COLO829 (cell line): ENCODE results near the gene RPL19.

ENCODE experiments used
- DNase-seq: peaks from one replicate; pipeline ENCODE4 v3.0.0; 2012; ENCODE audit warnings: low spot score

RPL19 gene

DNA sequence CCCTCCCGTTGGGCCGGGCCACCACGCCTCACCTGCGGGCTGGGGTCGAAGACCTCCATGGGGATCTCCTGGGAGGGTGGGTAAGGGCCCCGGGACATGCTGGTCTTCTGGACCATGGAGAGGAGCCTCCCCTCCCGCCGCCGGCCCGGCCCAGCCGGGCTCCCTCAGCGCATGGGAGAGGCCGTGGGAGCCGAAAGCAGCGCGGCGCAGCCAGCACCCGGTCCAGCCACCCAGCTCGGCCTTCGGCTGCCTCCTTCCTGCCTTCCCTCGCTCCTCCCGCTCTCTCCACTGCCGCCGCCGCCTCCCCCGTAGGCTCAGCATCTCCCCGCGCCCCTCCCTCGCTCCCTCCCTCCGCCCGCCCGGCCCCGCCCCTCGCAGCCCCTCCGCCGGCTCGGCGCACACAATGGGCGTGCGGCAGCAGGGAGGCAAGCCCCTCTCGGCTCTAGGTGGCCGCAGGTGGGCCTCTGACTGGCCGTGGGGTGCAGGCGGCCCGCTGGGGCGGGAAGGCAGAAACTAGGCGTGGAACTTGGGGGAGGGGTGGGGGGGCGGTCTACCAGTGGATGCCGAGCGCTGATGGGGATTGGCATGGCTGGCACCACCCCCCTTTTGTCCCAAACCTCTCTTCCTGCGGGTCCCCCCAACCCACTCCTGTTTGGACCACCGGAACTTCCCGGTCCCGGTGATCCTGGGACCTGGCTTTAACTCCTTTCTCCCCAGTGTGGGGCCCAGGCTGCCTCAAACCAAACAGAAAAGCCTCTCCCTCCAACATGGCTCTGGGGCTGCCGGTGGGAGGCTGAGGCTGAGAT is 2.5 kb upstream of the RPL19 start, which contains the start of gene CACNB1:
Gene CACNB1 (minus strand): TSS at position 290 of the 806 bp plus-strand sequence. CDS start 174 bp downstream, at position 116.
- DNase-seq, result peak; percentile 87

DNA sequence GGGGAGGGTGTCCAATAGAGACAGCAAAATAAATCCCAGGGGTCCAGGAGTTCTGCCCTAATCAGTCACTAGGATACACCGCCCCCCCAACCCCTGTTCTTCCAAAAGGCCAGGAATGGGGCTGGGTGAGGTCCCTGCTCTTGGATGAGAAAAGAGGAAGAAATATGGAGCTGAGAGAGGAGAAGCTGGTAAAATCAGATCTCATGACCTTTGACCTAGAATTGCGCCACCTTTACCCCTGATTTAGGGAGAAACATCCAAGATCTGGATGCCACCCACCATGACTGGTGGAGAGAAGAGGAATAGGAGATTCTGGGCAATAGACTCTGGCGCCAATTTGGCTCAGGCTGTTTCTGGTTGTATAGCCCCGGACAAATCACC is 1.9 kb upstream of the RPL19 start:
- no peak for DNase-seq

- peak; percentile 99 for DNase-seq
These were observed 338 bp upstream of the RPL19 start for GRCh38 chr17:39199820-39200069.

GRCh38 chr17:39200957-39201510 is 951 bp downstream of the RPL19 start:
- DNase-seq, result no peak

GRCh38 chr17:39204245-39204644 is 4.2 kb downstream of the RPL19 start:
- no peak for DNase-seq

DNA sequence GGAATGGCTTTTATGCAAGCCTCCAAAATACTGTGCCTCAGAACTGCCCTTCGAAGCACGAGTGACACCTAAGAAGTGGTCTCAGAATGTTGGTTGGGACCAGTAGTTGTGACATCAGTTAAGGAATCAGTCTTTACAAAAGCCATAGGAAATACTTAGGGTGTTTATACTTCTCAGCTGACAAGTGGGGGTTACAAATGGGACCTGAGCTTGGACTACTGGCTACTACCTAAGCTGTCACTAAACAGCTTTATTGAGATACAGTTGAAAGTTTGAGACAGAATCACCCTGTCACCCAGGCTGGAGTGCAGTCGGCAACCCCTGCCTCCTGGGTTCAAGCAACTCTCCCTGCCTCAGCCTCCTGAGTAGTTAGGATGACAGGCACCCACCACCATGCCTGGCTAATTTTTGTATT is 5.0 kb downstream of the RPL19 start:
- no peak for DNase-seq

- no peak for DNase-seq
These were observed 8.1 kb downstream of the RPL19 start for GRCh38 chr17:39208136-39208535.

DNA sequence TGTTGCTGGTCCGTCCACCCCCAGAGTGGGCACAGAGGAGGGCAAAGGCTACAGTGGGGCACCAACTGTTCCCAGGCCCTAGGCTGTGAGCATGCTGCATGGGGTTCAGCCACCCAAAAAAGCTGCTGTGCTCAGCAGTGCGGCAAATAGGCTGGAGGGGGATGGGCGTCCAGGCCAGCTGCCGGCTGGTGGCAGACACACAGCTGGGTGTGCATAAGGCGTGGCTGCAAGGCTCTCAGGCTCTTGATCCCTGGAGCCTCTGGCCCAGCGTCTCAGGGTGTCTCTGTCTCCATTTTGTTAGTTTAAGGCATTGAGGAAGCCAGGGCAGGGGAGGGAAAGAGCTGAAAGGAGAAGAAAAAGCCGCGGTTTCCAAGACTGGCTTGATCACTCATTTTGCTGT is 8.8 kb downstream of the RPL19 start:
- no peak for DNase-seq

GRCh38 chr17:39209317-39210092 is 9.4 kb downstream of the RPL19 start:
- no peak for DNase-seq

GRCh38 chr17:39210093-39210434 is 10.0 kb downstream of the RPL19 start:
- no peak for DNase-seq

DNA sequence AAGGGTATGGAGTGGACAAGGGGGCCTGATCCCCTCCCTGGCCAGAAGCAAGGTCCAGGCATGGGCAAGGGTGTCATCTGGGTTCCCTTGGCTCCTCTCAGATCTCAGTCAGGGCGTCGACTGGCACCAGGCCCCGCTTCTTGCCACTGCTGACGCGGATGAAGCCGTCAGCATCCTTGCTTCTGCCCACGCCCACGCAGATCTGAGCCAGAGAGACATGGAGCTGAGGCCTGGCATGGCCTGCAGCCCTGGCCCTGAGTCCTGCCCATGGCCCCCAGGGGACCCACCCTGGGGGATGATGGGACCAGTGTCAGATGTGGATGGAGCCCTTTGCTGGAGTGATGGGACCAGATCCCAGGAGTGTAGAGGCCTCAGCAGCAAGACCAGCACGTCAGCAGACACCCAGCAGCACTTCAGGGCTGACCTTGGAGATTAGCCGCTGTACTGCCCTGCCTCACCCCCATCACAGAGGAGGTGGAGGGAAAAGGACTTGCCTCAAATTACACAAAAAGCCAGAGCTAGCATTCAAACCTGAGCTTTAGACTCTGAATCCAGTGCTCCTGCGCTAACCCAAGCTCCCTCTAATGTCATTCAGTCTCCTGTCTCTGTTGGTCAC is 12.2 kb downstream of the RPL19 start:
- DNase-seq, result no peak

GRCh38 chr17:39212841-39213480 is 12.9 kb downstream of the RPL19 start:
- no peak for DNase-seq

GRCh38 chr17:39213852-39214251 is 13.8 kb downstream of the RPL19 start:
- DNase-seq, result no peak

DNA sequence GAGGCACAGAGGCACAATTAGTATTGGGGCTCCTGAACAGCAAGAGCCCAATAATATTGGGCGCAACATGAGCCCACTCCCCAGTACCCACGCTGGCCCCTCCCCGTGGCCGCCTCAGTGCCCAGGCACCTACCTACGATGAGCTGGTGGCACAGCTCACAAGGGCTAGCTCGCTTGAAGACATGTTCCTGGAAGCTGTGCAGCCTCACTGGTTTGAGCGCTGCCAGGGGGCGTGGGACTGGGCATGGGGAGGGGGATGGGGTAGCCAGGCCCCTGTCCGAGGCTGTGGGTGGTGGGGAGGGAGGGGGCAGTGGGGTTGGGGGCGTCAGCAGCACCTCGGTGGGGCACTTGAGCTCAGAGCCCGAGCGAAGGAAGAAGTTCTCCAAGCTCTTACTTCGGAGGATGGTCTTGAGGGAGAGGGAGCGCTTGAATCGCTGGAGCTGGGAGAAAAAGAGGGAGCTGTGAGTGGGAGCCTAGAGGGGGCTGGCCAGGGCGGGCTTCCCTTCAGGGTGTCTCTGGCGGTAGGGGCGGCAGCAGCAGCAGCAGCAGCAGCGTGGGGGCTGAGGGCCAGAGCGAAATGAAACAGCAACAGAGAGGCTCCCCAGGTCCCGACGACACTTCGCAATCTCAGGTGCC is 17.8 kb downstream of the RPL19 start:
- no peak for DNase-seq

- DNase-seq, result no peak
These were observed 18.8 kb downstream of the RPL19 start for GRCh38 chr17:39218906-39219305.

DNA sequence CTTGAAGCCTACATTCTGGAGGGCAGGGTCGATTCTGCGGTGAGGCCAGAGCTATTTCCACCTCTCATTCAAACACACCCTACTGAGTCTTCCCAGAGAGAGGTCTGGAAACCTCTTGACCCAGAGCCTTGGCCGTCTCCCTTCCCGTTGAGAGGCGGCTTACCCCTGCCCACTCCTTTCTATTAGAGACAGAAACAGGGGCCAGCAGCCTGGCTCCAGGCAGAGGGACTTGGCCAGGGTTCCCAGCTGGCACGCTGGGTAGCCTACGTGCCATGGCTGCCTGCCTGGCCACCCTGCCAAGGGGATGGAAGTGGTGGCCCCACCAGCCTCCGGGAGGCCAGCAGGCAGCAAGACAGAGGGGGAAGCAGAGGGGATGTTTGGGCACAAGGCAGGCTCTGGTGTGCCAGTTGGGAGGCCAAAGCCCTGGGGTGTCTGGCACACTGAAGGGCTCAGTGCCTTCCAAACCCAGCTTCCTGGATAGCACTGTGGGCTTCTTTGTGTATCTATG is 19.6 kb downstream of the RPL19 start:
- DNase-seq, result no peak

GRCh38 chr17:39221572-39221971 is 21.5 kb downstream of the RPL19 start:
- DNase-seq, result no peak

GRCh38 chr17:39222151-39222550 is 22.1 kb downstream of the RPL19 start:
- DNase-seq, result no peak

DNA sequence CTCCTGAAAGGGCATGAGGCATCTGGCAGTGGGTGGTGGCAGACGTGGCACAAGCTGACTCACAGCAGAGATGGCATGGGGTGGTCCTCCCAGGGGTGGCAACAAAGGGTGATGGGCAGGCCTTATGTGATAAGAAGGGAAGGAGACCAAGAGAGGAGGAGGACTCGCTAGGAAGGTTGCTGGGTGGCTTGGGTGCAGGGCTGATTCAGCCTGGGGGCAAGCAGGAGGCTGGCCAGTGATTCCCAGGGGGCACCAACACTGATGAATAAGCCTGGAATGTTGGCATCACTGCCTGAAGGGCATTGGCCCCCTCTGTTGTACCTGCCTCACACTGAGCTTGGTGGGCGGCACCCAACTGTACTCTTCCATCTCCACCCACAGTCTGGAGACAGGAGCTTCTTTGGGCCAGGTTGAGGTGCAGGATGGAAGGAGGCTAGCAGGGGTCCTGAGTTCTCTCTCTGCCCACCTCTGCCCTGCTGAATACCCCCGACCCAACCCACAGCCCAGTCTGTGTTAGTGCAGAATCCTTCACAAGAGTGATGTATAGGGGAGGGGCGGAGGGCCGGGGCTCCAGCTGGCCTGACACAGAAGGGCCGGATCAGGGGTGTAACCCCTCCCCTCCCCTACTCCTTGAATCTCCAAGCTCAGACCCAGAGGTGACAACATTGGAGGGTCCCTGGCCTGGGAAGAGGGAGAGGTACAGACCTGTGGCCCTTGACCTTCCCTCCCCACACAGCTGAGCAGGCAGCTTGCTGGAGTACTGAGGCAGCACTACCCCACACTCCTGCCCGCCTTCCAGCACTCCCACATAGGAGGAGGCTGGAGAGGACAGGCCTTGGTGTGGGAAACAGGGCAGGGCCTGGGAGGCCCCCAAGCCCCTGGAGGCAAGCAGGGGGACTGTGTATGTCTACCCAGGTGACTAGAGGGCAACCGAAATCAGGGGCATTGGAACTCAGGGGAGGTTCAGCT is 23.1 kb downstream of the RPL19 start:
- no peak for DNase-seq

DNA sequence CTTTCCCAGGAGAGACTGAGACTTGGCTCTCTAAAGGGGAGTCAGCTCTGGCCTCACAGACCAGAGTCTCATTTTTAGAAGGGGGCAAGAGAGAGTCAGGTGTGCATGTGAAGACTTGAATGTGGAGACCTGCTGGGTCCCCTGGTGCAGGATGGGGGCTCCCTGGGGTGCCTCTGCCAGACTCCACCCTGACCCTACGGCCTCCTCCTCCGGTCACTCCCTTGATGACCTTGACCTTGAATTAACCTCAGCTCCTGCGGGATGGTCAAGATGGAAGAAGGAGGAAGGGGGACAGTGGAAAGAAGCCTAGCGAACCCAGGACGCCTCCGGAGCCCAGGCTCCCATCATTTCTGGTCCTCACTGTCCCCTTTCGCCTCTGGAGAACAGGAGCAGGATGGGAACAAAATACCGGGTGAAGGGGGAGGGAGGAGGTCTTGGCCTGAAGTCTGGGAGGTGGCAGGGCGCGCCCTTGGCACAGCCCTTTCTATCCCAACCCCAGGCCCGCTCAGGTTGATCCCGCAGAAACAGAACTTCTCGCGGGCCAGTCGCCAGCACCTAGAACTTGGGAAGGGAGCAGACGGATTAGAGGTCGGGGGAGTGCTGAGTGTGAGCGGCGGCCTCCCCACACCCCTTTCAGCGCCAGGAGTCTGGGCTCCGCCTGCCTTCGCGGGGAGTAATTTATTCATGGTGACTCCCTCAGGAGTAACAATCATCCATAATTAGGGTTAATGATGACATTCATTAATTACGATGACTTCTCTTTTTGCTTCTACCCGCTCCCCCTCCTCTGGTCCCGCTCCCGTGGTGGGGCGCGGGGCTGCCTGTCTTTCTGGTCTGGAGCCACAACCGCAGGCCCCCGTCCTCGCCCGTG is 24.1 kb downstream of the RPL19 start:
- no peak for DNase-seq
